Measurements from ENCODE around the gene PDE11A. TPM values are rescaled to one million over a fixed set of nuclear protein-coding genes. Genes with fewer than 3 reads are reported as not detected.

PDE11A gene
- total and polyA plus RNA-seq, 4 donors, result 0.03 to 1.2 (median 0.58) TPM

DNA sequence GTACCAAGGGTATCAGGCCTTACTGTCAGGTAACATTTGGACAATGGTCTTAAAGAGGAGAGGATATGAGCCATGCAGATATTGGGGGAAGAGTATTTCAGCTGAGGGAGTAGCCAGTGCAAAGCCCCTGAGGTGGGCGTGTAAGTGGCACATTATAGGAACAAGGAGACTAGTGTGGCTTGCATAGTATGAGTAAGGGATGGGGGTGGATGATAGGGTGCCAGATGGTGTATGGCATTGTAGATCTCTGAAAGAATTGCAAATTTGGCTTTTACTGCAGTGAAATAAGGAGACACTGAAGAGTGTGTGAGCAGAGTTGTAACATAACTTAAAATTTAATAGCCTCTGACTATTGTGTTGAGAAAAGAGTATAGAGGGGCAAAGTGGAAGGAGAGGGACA, 244.0 kb downstream of the PDE11A start:
- no peak overlapping the region for H3K27ac ChIP-seq (ENCODE audit: low read depth in 1 of 2, low read length in 2 of 2)
- intact Hi-C loops (cut with DNase I), result no loop called here
- ATAC-seq (ENCODE audit: low FRiP score), result no peak

GRCh38 chr2:177826897-177827296, 245.7 kb downstream of the PDE11A start:
- 86 to 87% methylated on average over 2 of the region's 2 CpGs for WGBS, 2 donors
- DNase-seq (no peak), ATAC-seq (ENCODE audit: low FRiP score) (no peak)
- no peaks in the 10 kb centered on the region for H3K36me3 ChIP-seq (ENCODE audit: control insufficient read depth in 1 of 2, insufficient read depth in 2 of 2, low read length in 1 of 2)
- no peak overlapping the region for H3K4me3 ChIP-seq (ENCODE audit: low read length in 2 of 2)
- no peaks in the 10 kb centered on the region for H3K4me1 ChIP-seq (ENCODE audit: control insufficient read depth in 1 of 2, insufficient read depth in 2 of 2, low read length in 2 of 2)
- no peak overlapping the region for H3K27ac ChIP-seq (ENCODE audit: low read depth in 1 of 2, low read length in 2 of 2)
- intact Hi-C loops (cut with DNase I), result no loop called here
- H3K27me3 ChIP-seq (ENCODE audit: control insufficient read depth in 1 of 2, insufficient read depth in 2 of 2, low read length in 1 of 2), result no peaks in the 10 kb centered on the region
- H3K9me3 ChIP-seq (ENCODE audit: control insufficient read depth, low read length), result no peaks in the 10 kb centered on the region

More for the DNA sequence above, 244.0 kb downstream of the PDE11A start:
- Histone ChIP-seq H3K27me3 (ENCODE audit: control insufficient read depth in 1 of 2, insufficient read depth in 2 of 2, low read length in 1 of 2) (peaks cover 0 to 2% of the 10 kb centered on the region in 2 donors), H3K9me3 (ENCODE audit: control insufficient read depth, low read length) (peaks cover 2% of the 10 kb centered on the region), H3K4me1 (ENCODE audit: control insufficient read depth in 1 of 2, insufficient read depth in 2 of 2, low read length in 2 of 2) (no peaks in the 10 kb centered on the region), H3K36me3 (ENCODE audit: control insufficient read depth in 1 of 2, insufficient read depth in 2 of 2, low read length in 1 of 2) (no peaks in the 10 kb centered on the region), H3K4me3 (ENCODE audit: low read length in 2 of 2) (no peak overlapping the region)
- no peak for DNase-seq
- WGBS, 2 donors, result 91 to 96% methylated on average over 1 of the region's 1 CpG

DNA sequence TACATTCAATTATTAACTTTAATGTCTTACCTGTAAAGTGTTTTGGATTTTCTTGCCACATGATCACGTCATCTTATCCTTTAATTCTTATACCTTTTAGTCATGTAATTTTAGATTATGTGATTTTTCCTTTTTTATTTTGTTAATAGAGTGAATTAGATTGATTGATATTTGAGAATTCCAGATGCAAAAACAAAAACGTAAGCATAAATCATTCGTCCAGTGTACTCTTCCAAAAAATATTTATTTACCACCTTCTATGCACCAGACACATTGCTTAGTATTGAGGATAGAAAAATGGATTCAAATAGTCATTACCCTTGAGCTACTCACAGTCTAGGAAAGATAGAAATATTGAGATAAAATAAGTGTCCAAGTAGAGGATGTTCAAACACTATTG, 249.6 kb downstream of the PDE11A start:
- no peaks in the 10 kb centered on the region for H3K36me3 ChIP-seq (ENCODE audit: control insufficient read depth in 1 of 2, insufficient read depth in 2 of 2, low read length in 1 of 2)
- DNase-seq (no peak), ATAC-seq (ENCODE audit: low FRiP score) (no peak)
- 77 to 78% methylated on average over 3 of the region's 3 CpGs for WGBS, 2 donors
- intact Hi-C loops (cut with DNase I), result no loop called here
- no peaks in the 10 kb centered on the region for H3K4me1 ChIP-seq (ENCODE audit: control insufficient read depth in 1 of 2, insufficient read depth in 2 of 2, low read length in 2 of 2)
- no peak overlapping the region for H3K4me3 ChIP-seq (ENCODE audit: low read length in 2 of 2)
- no peaks in the 10 kb centered on the region for H3K9me3 ChIP-seq (ENCODE audit: control insufficient read depth, low read length)
- H3K27me3 ChIP-seq (ENCODE audit: control insufficient read depth in 1 of 2, insufficient read depth in 2 of 2, low read length in 1 of 2), result no peaks in the 10 kb centered on the region
- H3K27ac ChIP-seq (ENCODE audit: low read depth in 1 of 2, low read length in 2 of 2), result no peak overlapping the region

DNA sequence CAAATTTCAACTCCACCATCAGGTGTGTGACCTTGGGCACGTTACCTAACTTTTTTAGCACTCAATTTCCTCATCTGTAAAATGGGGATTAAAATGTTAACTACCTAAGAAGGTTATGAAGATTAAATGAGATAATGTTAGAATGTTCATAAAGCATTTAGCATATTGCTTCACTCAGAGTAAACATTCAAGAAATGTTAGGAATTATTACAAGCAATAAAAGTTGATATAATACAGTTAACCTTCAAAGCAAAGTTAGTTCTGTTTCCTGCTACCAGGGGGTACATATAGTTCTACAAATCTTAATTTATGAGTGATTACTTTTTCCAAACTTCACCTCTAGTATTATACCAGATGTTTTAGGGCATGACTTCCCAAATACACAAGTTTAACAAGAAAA, 254.2 kb downstream of the PDE11A start:
- intact Hi-C loops (cut with DNase I), result no loop called here
- Histone ChIP-seq H3K36me3 (ENCODE audit: control insufficient read depth in 1 of 2, insufficient read depth in 2 of 2, low read length in 1 of 2) (no peaks in the 10 kb centered on the region), H3K27me3 (ENCODE audit: control insufficient read depth in 1 of 2, insufficient read depth in 2 of 2, low read length in 1 of 2) (no peaks in the 10 kb centered on the region), H3K27ac (ENCODE audit: low read depth in 1 of 2, low read length in 2 of 2) (no peak overlapping the region), H3K9me3 (ENCODE audit: control insufficient read depth, low read length) (no peaks in the 10 kb centered on the region), H3K4me1 (ENCODE audit: control insufficient read depth in 1 of 2, insufficient read depth in 2 of 2, low read length in 2 of 2) (no peaks in the 10 kb centered on the region), H3K4me3 (ENCODE audit: low read length in 2 of 2) (no peak overlapping the region)
- DNase-seq, result no peak
- ATAC-seq (ENCODE audit: low FRiP score), result no peak
- 79 to 80% methylated on average over 1 of the region's 1 CpG for WGBS, 2 donors

GRCh38 chr2:177817300-177817699, 255.3 kb downstream of the PDE11A start:
- DNase-seq, result no peak
- WGBS, 2 donors, result 64 to 68% methylated on average over 4 of the region's 4 CpGs
- no peak overlapping the region for H3K27ac ChIP-seq (ENCODE audit: low read depth in 1 of 2, low read length in 2 of 2)
- intact Hi-C loops (cut with DNase I), result no loop called here
- peaks cover 2% of the 10 kb centered on the region for H3K9me3 ChIP-seq (ENCODE audit: control insufficient read depth, low read length)
- no peaks in the 10 kb centered on the region for H3K27me3 ChIP-seq (ENCODE audit: control insufficient read depth in 1 of 2, insufficient read depth in 2 of 2, low read length in 1 of 2)
- no peaks in the 10 kb centered on the region for H3K4me1 ChIP-seq (ENCODE audit: control insufficient read depth in 1 of 2, insufficient read depth in 2 of 2, low read length in 2 of 2)
- H3K4me3 ChIP-seq (ENCODE audit: low read length in 2 of 2), result no peak overlapping the region
- no peaks in the 10 kb centered on the region for H3K36me3 ChIP-seq (ENCODE audit: control insufficient read depth in 1 of 2, insufficient read depth in 2 of 2, low read length in 1 of 2)
- ATAC-seq (ENCODE audit: low FRiP score), result no peak

DNA sequence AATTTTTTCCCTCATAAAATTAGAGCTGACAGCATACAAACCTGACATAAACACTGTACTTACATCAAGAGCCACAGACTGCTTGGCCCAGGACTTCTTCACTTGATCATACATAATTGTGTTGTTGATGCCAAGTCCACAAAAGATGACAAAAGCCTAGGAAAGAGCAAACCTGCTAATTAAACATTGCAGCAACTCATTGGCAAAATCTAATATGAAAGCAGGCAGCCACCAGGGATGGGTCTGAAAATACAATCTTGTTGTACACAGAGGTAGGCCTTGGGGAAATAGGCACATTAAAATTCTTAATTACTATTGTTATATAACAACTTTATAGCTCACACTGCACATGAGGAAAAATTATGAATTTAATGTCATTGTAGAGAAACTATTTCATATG, 255.8 kb downstream of the PDE11A start:
- intact Hi-C loops (cut with DNase I), result no loop called here
- Histone ChIP-seq H3K9me3 (ENCODE audit: control insufficient read depth, low read length) (peaks cover 2% of the 10 kb centered on the region), H3K27ac (ENCODE audit: low read depth in 1 of 2, low read length in 2 of 2) (no peak overlapping the region), H3K36me3 (ENCODE audit: control insufficient read depth in 1 of 2, insufficient read depth in 2 of 2, low read length in 1 of 2) (no peaks in the 10 kb centered on the region), H3K27me3 (ENCODE audit: control insufficient read depth in 1 of 2, insufficient read depth in 2 of 2, low read length in 1 of 2) (no peaks in the 10 kb centered on the region), H3K4me3 (ENCODE audit: low read length in 2 of 2) (no peak overlapping the region), H3K4me1 (ENCODE audit: control insufficient read depth in 1 of 2, insufficient read depth in 2 of 2, low read length in 2 of 2) (no peaks in the 10 kb centered on the region)
- no peak for DNase-seq
- no peak for ATAC-seq (ENCODE audit: low FRiP score)

GRCh38 chr2:177812713-177813396, 259.7 kb downstream of the PDE11A start:
- Histone ChIP-seq H3K27ac (ENCODE audit: low read depth in 1 of 2, low read length in 2 of 2) (no peak overlapping the region), H3K4me3 (ENCODE audit: low read length in 2 of 2) (no peak overlapping the region), H3K27me3 (ENCODE audit: control insufficient read depth in 1 of 2, insufficient read depth in 2 of 2, low read length in 1 of 2) (no peaks in the 10 kb centered on the region), H3K36me3 (ENCODE audit: control insufficient read depth in 1 of 2, insufficient read depth in 2 of 2, low read length in 1 of 2) (no peaks in the 10 kb centered on the region), H3K9me3 (ENCODE audit: control insufficient read depth, low read length) (peaks cover 2% of the 10 kb centered on the region), H3K4me1 (ENCODE audit: control insufficient read depth in 1 of 2, insufficient read depth in 2 of 2, low read length in 2 of 2) (no peaks in the 10 kb centered on the region)
- ATAC-seq (ENCODE audit: low FRiP score) (no peak), DNase-seq (no peak)
- 83 to 98% methylated on average over 2 of the region's 2 CpGs for WGBS, 2 donors
- intact Hi-C loops (cut with DNase I), result no loop called here

DNA sequence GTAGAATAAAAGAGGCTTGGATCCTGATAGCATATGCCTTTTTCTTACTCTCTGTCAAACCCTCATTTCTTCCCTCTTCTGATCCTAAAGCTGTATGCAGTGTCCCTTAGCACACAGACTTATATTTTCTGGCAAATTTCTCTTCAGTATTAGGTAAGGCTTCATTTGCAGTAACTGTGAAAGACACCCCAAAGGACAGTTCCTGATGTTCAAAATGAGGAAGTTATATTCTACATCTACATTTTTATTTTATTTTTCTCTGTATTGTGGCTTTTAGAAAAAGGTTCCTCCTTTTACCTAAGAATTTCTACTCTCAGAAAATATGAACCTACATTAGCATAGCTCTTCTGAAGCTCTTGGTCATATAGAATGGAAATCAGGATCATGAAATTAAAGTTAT, 261.7 kb downstream of the PDE11A start:
- ATAC-seq (ENCODE audit: low FRiP score), result no peak

GRCh38 chr2:177808984-177809809, 263.4 kb downstream of the PDE11A start:
- Histone ChIP-seq H3K27ac (ENCODE audit: low read depth in 1 of 2, low read length in 2 of 2) (no peak overlapping the region), H3K9me3 (ENCODE audit: control insufficient read depth, low read length) (peaks cover 2% of the 10 kb centered on the region), H3K36me3 (ENCODE audit: control insufficient read depth in 1 of 2, insufficient read depth in 2 of 2, low read length in 1 of 2) (no peaks in the 10 kb centered on the region), H3K4me1 (ENCODE audit: control insufficient read depth in 1 of 2, insufficient read depth in 2 of 2, low read length in 2 of 2) (no peaks in the 10 kb centered on the region), H3K27me3 (ENCODE audit: control insufficient read depth in 1 of 2, insufficient read depth in 2 of 2, low read length in 1 of 2) (no peaks in the 10 kb centered on the region), H3K4me3 (ENCODE audit: low read length in 2 of 2) (no peak overlapping the region)
- 5 to 52% methylated on average over 1 of the region's 1 CpG for WGBS, 2 donors
- intact Hi-C loops (cut with DNase I), result no loop called here
- ATAC-seq (ENCODE audit: low FRiP score) (no peak), DNase-seq (no peak)

More for the DNA sequence above, 261.7 kb downstream of the PDE11A start:
- Histone ChIP-seq H3K4me1 (ENCODE audit: control insufficient read depth in 1 of 2, insufficient read depth in 2 of 2, low read length in 2 of 2) (no peaks in the 10 kb centered on the region), H3K36me3 (ENCODE audit: control insufficient read depth in 1 of 2, insufficient read depth in 2 of 2, low read length in 1 of 2) (no peaks in the 10 kb centered on the region), H3K27me3 (ENCODE audit: control insufficient read depth in 1 of 2, insufficient read depth in 2 of 2, low read length in 1 of 2) (no peaks in the 10 kb centered on the region), H3K4me3 (ENCODE audit: low read length in 2 of 2) (no peak overlapping the region), H3K9me3 (ENCODE audit: control insufficient read depth, low read length) (peaks cover 2% of the 10 kb centered on the region), H3K27ac (ENCODE audit: low read depth in 1 of 2, low read length in 2 of 2) (no peak overlapping the region)
- DNase-seq, result no peak
- intact Hi-C loops (cut with DNase I), result no loop called here
